Psoas muscle (tissue), 8 donors: ENCODE measurements around the gene HADHA. TPM values are rescaled to one million over a fixed set of nuclear protein-coding genes. Genes with fewer than 3 reads are reported as not detected.

Source experiments
- ATAC-seq, 4 donors: fragments of 200-7000 bp; cut with Tn5 transposase; one replicate each; pipeline ENCODE4 v1.9.1; 2020; ENCODE audit warnings: moderate library complexity in 3 of 4, mild to moderate bottlenecking in 2 of 4
- DNase-seq, 2 donors: peaks; one replicate each; pipeline ENCODE4 v3.0.0-alpha.2; 2020
- H3K27ac ChIP-seq: fragments of 200-600 bp; one replicate; pipeline ENCODE4 v1.8.0; 2022
- H3K27me3 ChIP-seq, 3 donors: fragments of 200-600 bp in 1 of 3; one replicate each; pipeline versions ENCODE4 v1.6.1 to v1.8.0; 2013 to 2022; ENCODE audit warnings: low read length in 2 of 3, mild to moderate bottlenecking in 2 of 3, moderate library complexity in 1 of 3; ENCODE audit not compliant: insufficient read depth in 3 of 3
- H3K36me3 ChIP-seq, 2 donors: fragments of 200-600 bp in 1 of 2; one replicate each; pipeline versions ENCODE4 v1.6.1 to v1.8.0; 2013 to 2022; ENCODE audit warnings: low read depth in 1 of 2, mild to moderate bottlenecking in 1 of 2, moderate library complexity in 1 of 2; ENCODE audit not compliant: insufficient read depth in 1 of 2
- H3K4me1 ChIP-seq: fragments of 200-600 bp; one replicate; pipeline ENCODE4 v1.8.0; 2022
- H3K4me3 ChIP-seq: fragments of 200-600 bp; one replicate; pipeline ENCODE4 v1.8.0; 2022; ENCODE audit warnings: mild to moderate bottlenecking
- H3K9me3 ChIP-seq: fragments of 200-600 bp; one replicate; pipeline ENCODE4 v1.8.0; 2022
- CTCF ChIP-seq: fragments of 200-600 bp; IDR thresholded peaks from one replicate; pipeline ENCODE4 v1.8.0; 2022; ENCODE audit warnings: antibody characterized with exemption
- WGBS, 3 donors: extraction: QIAGEN DNeasy Blood & Tissue Kit; methylation state at CpG; one replicate each; pipeline versions ENCODE4 v1.1.6 to v1.1.7; 2013; 5-methylcytosine and 5-hydroxymethylcytosine counted together
- intact Hi-C, 2 donors: fragments of 100-400 bp; cut with DNase I; formaldehyde crosslinking; loops; one replicate each; pipeline versions ENCODE4 v1.11.0 to v1.14.2; 2022
- polyA plus RNA-seq, 3 donors: library from polyadenylated mRNA; stranded (reverse); fragments of 200-250 nt; gene quantifications; one replicate each; pipeline ENCODE4 v1.2.3, GENCODE V29; 2013
- total RNA-seq, 4 donors: library from RNA; stranded (reverse); fragmentation: NEBNext Ultra II Directional in 2 of 4; extraction: Animal tissue kit (Norgen Biotek cat#: 25700) in 2 of 4; gene quantifications; one replicate each; pipeline versions ENCODE4 v1.2.1 to v1.2.4, GENCODE V29; 2021 to 2023
- donor health status: healthy with polysubstance abuse.
- donor health status: DM: no; HTN: no; CAD: no; lungs with moderate emphysema.
- donor health status: Bipolar disorder and iron deficiency.
- donor health status: healthy.
- donor health status: DM: yes; HTN: yes; CAD: no.
- donor health status: DM: no; HTN: no; CAD: no.
- donor health status: DM: no; HTN: no; CAD: no.
- donor health status: DM: yes; HTN: yes; CAD: no.

HADHA gene
- total and polyA plus RNA-seq, 7 donors = 195 to 617 (median 350) TPM

- WGBS, 3 donors = 81 to 83% (median 83%) methylated on average over 6 of the region's 6 CpGs
- TF ChIP-seq CTCF = no peak
These were observed 26.7 kb downstream of the HADHA start for GRCh38 chr2:26217720-26218119.

DNA sequence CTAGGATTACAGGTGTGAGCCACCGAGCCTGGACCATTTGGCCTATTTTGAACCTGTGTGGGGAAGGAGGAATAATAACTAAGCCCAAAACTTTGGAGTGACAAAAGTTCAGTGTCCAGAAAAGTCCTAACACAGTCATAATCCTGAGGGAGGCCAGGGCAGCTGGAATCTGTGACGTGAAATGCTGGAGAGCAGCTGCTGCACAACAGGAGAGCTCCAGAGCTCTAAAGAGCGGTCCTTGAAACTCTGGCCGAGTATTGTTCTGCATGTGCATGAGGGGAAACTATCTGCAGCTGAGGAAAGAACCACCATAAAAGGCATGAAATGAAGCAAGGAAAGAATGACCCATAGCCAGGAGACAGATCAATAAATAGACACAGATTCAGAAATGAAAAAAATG, 27.8 kb downstream of the HADHA start:
- H3K4me1 ChIP-seq = no peaks in the 10 kb centered on the region
- intact Hi-C loops = no loop called here
- no peak overlapping the region for H3K4me3 ChIP-seq
- 67 to 83% (median 71%) methylated on average over 4 of the region's 4 CpGs for WGBS, 3 donors
- ATAC-seq = no peak
- no peaks in the 10 kb centered on the region for H3K9me3 ChIP-seq
- no peak for TF ChIP-seq CTCF
- no peak overlapping the region for H3K27ac ChIP-seq
- peaks cover 24 to 95% of the 10 kb centered on the region in 2 donors for H3K36me3 ChIP-seq
- H3K27me3 ChIP-seq = no peaks in the 10 kb centered on the region
- no peak for DNase-seq

More at GRCh38 chr2:26217720-26218119, 26.7 kb downstream of the HADHA start:
- Histone ChIP-seq H3K9me3 (no peaks in the 10 kb centered on the region), H3K27me3 (no peaks in the 10 kb centered on the region), H3K4me1 (no peaks in the 10 kb centered on the region), H3K4me3 (no peak overlapping the region), H3K27ac (no peak overlapping the region), H3K36me3 (peaks cover 24 to 89% of the 10 kb centered on the region in 2 donors)
- no peak for DNase-seq
- intact Hi-C loops = no loop called here
- ATAC-seq = no peak

DNA sequence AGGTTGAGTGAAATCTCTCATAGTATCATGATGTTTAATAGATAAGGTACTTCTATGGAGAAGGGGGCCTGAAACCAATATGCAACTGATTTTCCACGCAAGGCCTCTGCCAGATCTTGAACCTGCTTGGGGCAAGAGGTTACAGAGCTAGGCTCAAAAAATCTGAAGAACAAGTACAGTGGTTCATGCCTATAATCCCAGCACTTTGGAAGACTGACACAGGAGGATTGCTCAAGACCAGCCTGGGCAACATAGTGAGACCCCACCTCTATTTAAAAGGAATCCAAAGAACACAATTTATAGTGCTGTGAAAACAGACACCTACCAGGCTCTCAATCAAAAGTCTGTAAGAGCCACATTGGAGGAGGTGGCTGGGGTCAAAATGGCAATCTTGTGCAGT, 28.6 kb downstream of the HADHA start:
- Histone ChIP-seq H3K27me3 (no peaks in the 10 kb centered on the region), H3K4me1 (no peaks in the 10 kb centered on the region), H3K27ac (no peak overlapping the region), H3K9me3 (no peaks in the 10 kb centered on the region), H3K4me3 (no peak overlapping the region), H3K36me3 (peaks cover 24 to 95% of the 10 kb centered on the region in 2 donors)
- DNase-seq = no peak
- 96 to 100% (median 100%) methylated on average over 1 of the region's 1 CpG for whole genome bisulfite sequencing, 3 donors
- no peak for ATAC-seq
- intact Hi-C loops = no loop called here
- no peak for TF ChIP-seq CTCF

DNA sequence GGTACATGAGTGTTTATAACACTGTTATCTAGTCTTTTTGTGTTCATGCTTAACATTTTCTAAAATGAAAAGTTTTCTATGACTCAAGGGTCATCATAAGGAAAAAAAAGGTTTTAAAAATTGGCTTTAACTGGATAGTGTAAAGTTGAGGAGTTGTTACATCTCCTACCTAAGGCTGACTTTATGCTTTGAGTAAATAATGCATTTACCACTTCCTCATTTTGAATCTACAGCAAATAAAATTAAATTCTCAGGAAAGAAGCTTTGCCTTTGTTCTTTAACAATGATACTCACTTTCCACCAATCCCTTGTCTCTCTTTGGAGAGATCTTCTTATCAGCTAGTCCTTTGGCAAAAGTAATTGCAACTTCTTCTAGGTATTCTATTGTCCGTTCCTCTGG, 29.7 kb downstream of the HADHA start:
- Histone ChIP-seq H3K4me1 (no peaks in the 10 kb centered on the region), H3K27me3 (no peaks in the 10 kb centered on the region), H3K36me3 (peaks cover 24 to 95% of the 10 kb centered on the region in 2 donors), H3K27ac (no peak overlapping the region), H3K4me3 (no peak overlapping the region), H3K9me3 (no peaks in the 10 kb centered on the region)
- no peak for ATAC-seq
- DNase-seq = no peak
- no peak for TF ChIP-seq CTCF
- intact Hi-C loops = loop anchor here in 1 of 2 donors (5.0 kb wide), 1 partner anchor 68 kb away; no protein-coding TSS in a partner anchor
- 90 to 97% (median 92%) methylated on average over 1 of the region's 1 CpG for WGBS, 3 donors

DNA sequence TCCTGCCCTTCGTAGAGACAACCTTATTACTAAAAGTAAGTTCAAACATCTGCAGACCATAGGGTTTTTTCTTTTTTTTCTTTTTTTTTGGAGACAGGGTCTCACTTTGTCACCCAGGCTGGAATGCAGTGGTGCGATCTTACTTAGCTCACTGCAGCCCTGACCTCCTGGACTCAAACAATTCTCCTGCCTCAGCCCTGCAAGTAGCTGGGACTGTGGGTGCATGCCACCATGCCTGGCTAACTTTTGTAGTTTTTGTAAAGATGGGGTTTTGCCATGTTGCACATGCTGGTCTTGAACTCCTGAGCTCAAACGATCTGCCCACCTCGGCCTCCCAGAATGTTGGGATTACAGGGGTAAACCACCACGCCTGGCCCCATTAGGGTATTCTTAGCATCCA, 32.4 kb downstream of the HADHA start:
- Histone ChIP-seq H3K4me3 (no peak overlapping the region), H3K27me3 (no peaks in the 10 kb centered on the region), H3K9me3 (no peaks in the 10 kb centered on the region), H3K4me1 (no peaks in the 10 kb centered on the region), H3K36me3 (peaks cover 33 to 99% of the 10 kb centered on the region in 2 donors), H3K27ac (no peak overlapping the region)
- intact Hi-C loops = loop anchor here in 1 of 2 donors (5.0 kb wide), 1 partner anchor 70 kb away; no protein-coding TSS in a partner anchor
- 90 to 93% (median 92%) methylated on average over 5 of the region's 5 CpGs for WGBS, 3 donors
- no peak for TF ChIP-seq CTCF
- ATAC-seq (no peak), DNase-seq (no peak)
